RWPE1 (cell line): Measurements from ENCODE around the gene NFKBIA.

ENCODE experiments used
- CTCF ChIA-PET: fragments of 350-600 bp; sonication (Branson Sonifier 250); formaldehyde crosslinking; extraction: SDS; loops from one replicate; lab custom pipeline; 2021; lab: Yijun Ruan, JAX
- POLR2A ChIA-PET: fragments of 400-600 bp; formaldehyde crosslinking; extraction: SDS; loops from one replicate; lab custom pipeline; 2020; ENCODE audit warnings: antibody characterized with exemption; ENCODE audit not compliant: low non-redundant PET; lab: Yijun Ruan, JAX
- DNase-seq: peaks from one replicate; pipeline ENCODE4 v3.0.0; 2012; ENCODE audit warnings: low spot score
- H3K27ac ChIP-seq: fragments of 450-650 bp; 2 replicates; pipeline ENCODE4 v1.5.1; 2017
- CTCF ChIP-seq: fragments of 450-650 bp; conservative IDR thresholded peaks from 2 replicates; pipeline ENCODE4 v1.5.1; 2017; ENCODE audit warnings: low read depth, mild to moderate bottlenecking

The NFKBIA gene

GRCh38 chr14:35420036-35420811, 15.7 kb upstream of the NFKBIA start:
- ChIA-PET POLR2A (no interaction called here), CTCF (interaction anchor here (0.6 to 1.1 kb wide), 2 partner anchors 128 to 487 kb away, joined by 3 to 7 read pairs; partner anchors contain the start of gene PSMA6)
- no peak overlapping the region for H3K27ac ChIP-seq
- DNase-seq = peak; percentile 50
- no peak for TF ChIP-seq CTCF

GRCh38 chr14:35419429-35419841, 14.9 kb upstream of the NFKBIA start:
- peak overlapping the region; percentile 47; the same call in 1 of the 2 replicates for H3K27ac ChIP-seq
- ChIA-PET CTCF (interaction anchor here (0.5 kb wide), 1 partner anchor 1352 kb away, joined by 3 read pairs; no protein-coding TSS in a partner anchor), POLR2A (interaction anchor here (0.6 kb wide), 1 partner anchor 395 kb away, joined by 3 read pairs; no protein-coding TSS in a partner anchor)
- DNase-seq = no peak
- TF ChIP-seq CTCF = no peak

- CTCF ChIA-PET = interaction anchor here (0.6 kb wide), 2 partner anchors 280 to 745 kb away, joined by 3 read pairs; no protein-coding TSS in a partner anchor
- DNase-seq = no peak
- H3K27ac ChIP-seq = no peak overlapping the region
- TF ChIP-seq CTCF = no peak
- POLR2A ChIA-PET = no interaction called here
Observed at GRCh38 chr14:35418093-35418492, 13.5 kb upstream of the NFKBIA start.

GRCh38 chr14:35416108-35416750, 11.7 kb upstream of the NFKBIA start:
- H3K27ac ChIP-seq = no peak overlapping the region
- ChIA-PET POLR2A (no interaction called here), CTCF (interaction anchor here (0.6 to 1.4 kb wide), 4 partner anchors 145 to 201 kb away, joined by 3 to 5 read pairs (median 4); no protein-coding TSS in a partner anchor)
- no peak for DNase-seq
- no peak for TF ChIP-seq CTCF

GRCh38 chr14:35414365-35414764, 9.8 kb upstream of the NFKBIA start:
- CTCF ChIA-PET = interaction anchor here (0.6 to 1.4 kb wide), 3 partner anchors 273 to 275 kb away, joined by 3 to 8 read pairs (median 3); no protein-coding TSS in a partner anchor
- peak overlapping the region; percentile 59 for H3K27ac ChIP-seq
- TF ChIP-seq CTCF = no peak
- no peak for DNase-seq
- POLR2A ChIA-PET = no interaction called here
